ENCODE results near the gene NPBWR2. TPM values are rescaled to one million over a fixed set of nuclear protein-coding genes. Genes with fewer than 3 reads are reported as not detected.

Gene NPBWR2
- total and polyA plus RNA-seq, 2 donors (not counting 3 experiments of a cell fraction or from before 2014, with no cell fraction given) = not detected

DNA sequence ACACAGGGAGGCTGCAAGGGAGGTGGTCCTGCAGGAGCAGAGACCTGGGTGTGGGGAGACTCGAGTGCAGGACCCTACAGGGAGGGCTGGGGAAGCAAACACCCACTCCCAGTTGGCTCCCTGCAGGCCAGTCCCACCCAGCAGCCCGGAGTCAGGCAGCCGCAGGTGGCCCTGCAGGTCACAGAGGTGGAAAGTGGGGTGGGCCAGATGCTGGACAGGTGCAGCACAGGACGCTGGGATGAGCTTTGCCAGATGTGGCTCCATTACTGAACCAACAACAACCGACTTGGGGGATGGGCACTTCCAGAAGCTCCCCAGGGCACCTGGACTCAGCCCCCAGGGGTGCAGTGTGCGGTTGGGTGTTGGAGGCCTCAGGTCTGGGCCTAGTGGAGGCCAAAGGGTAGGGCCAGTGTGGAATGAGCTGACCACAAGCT lies 30.2 kb upstream of the NPBWR2 start:
- no peaks in the 10 kb centered on the region for H3K27me3 ChIP-seq (ENCODE audit: control insufficient read depth in 2 of 2, insufficient read depth in 2 of 2, low read length in 2 of 2)
- H3K27ac ChIP-seq (ENCODE audit: insufficient read depth, low read depth, low read length) = no peak overlapping the region
- no peaks in the 10 kb centered on the region for H3K79me2 ChIP-seq (ENCODE audit: control insufficient read depth, insufficient read depth, low read length)
- H3K36me3 ChIP-seq (ENCODE audit: control insufficient read depth in 2 of 2, extremely low read depth in 1 of 2, insufficient read depth in 2 of 2, low read length in 2 of 2) = no peaks in the 10 kb centered on the region
- ChIA-PET POLR2A (no interaction called here), CTCF (no interaction called here)
- BruUV-seq (replicated peaks) = no TSS peak
- no peaks in the 10 kb centered on the region for H4K20me1 ChIP-seq (replicated peaks; ENCODE audit: control insufficient read depth, extremely low read depth, insufficient read depth, low read length)
- no peak overlapping the region for H2AFZ ChIP-seq (ENCODE audit: low read depth, low read length)
- no peaks in the 10 kb centered on the region for H3K9me3 ChIP-seq (replicated peaks; ENCODE audit: control insufficient read depth, insufficient read depth, low read length)
- intact Hi-C loops (cut with micrococcal nuclease) (no loop called here), dilution Hi-C loops (cut with MboI; ENCODE audit: extremely low pct_ligation_motif_present, low sequenced_read_pairs) (no loop called here)
- no peak overlapping the region for H3K4me3 ChIP-seq (replicated peaks in 1 of 3; ENCODE audit: insufficient read depth in 1 of 3, low read depth in 1 of 3, low read length in 3 of 3)
- no peak for FAIRE-seq
- DNase-seq (ENCODE audit: low read depth, low spot score) = no peak
- H3K9me1 ChIP-seq (replicated peaks; ENCODE audit: control insufficient read depth, extremely low read depth, insufficient read depth, low read length) = no peaks in the 10 kb centered on the region
- no peaks in the 10 kb centered on the region for H3K4me1 ChIP-seq (ENCODE audit: control insufficient read depth, extremely low read depth, insufficient read depth, low read length)
- H3K9ac ChIP-seq (replicated peaks; ENCODE audit: extremely low read depth, insufficient read depth, low read length) = no peak overlapping the region
- no peak for TF ChIP-seq FOS (IDR thresholded peaks at IDR 0.05; ENCODE audit: borderline replicate concordance, insufficient read depth, low read length)
- no peak for TF ChIP-seq POLR2AphosphoS5 (IDR thresholded peaks at IDR 0.05; ENCODE audit: insufficient read depth, low read depth, low read length)
- TF ChIP-seq, protein P1, sequence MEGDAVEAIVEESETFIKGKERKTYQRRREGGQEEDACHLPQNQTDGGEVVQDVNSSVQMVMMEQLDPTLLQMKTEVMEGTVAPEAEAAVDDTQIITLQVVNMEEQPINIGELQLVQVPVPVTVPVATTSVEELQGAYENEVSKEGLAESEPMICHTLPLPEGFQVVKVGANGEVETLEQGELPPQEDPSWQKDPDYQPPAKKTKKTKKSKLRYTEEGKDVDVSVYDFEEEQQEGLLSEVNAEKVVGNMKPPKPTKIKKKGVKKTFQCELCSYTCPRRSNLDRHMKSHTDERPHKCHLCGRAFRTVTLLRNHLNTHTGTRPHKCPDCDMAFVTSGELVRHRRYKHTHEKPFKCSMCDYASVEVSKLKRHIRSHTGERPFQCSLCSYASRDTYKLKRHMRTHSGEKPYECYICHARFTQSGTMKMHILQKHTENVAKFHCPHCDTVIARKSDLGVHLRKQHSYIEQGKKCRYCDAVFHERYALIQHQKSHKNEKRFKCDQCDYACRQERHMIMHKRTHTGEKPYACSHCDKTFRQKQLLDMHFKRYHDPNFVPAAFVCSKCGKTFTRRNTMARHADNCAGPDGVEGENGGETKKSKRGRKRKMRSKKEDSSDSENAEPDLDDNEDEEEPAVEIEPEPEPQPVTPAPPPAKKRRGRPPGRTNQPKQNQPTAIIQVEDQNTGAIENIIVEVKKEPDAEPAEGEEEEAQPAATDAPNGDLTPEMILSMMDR (IDR thresholded peaks at IDR 0.05; ENCODE audit: extremely low read depth in 1 of 2, insufficient read depth in 1 of 2, low read depth in 1 of 2, low read length in 2 of 2) = no peak
- no peak for TF ChIP-seq MAX (IDR thresholded peaks at IDR 0.05; ENCODE audit: insufficient read depth, insufficient read length)
- TF ChIP-seq MYC (IDR thresholded peaks at IDR 0.05; ENCODE audit: low read depth, low read length) = no peak
- no peak for TF ChIP-seq JUN (IDR thresholded peaks at IDR 0.05; ENCODE audit: borderline replicate concordance, insufficient read depth, insufficient read length, low read depth)
- no peak overlapping the region for H3K4me2 ChIP-seq (ENCODE audit: insufficient read depth, low read length)
